Endothelial cell of umbilical vein (primary cell): ENCODE data around the gene KRT76. TPM values are rescaled to one million over a fixed set of nuclear protein-coding genes. Genes with fewer than 3 reads are reported as not detected.

ENCODE experiments used
- BruUV-seq: library from RNA; stranded (reverse); fragments of 400-500 nt; replicated peaks from 2 replicates; lab custom pipeline; 2021; lab: Mats Ljungman, UMichigan
- CTCF ChIA-PET: fragments of 300-600, 350-600 bp; sonication (Branson Sonifier 250); formaldehyde crosslinking; loops from one replicate; lab custom pipeline; 2021; ENCODE audit warnings: antibody characterized with exemption, inconsistent platforms; lab: Charles Lee
- POLR2A ChIA-PET: fragments of 300-600, 350-600 bp; sonication (Branson Sonifier 250); formaldehyde crosslinking; loops from one replicate; lab custom pipeline; 2021; ENCODE audit warnings: antibody characterized with exemption, inconsistent platforms; lab: Charles Lee
- DNase-seq: peaks from one replicate; pipeline ENCODE4 v3.0.0-alpha.2; 2011; ENCODE audit warnings: low read depth, low spot score
- FAIRE-seq: peaks from 2 replicates; lab custom pipeline; 2011; peaks lifted over from hg19 to GRCh38; lab: Jason Lieb, UNC
- H2AFZ ChIP-seq: 2 replicates; pipeline ENCODE4 v1.6.0; 2012; ENCODE audit warnings: low read depth, low read length, control low read depth, inconsistent platforms
- H3K27ac ChIP-seq: 2 replicates; pipeline ENCODE4 v1.5.1; 2011; ENCODE audit warnings: low read depth, mild to moderate bottlenecking, control low read depth, low read length, moderate library complexity; ENCODE audit not compliant: insufficient read depth
- H3K27me3 ChIP-seq, 2 experiments: 2 replicates each; pipeline versions ENCODE4 v1.6.0 to v1.6.1; 2011; ENCODE audit warnings: low read length in 2 of 2, mixed read lengths in 1 of 2; ENCODE audit not compliant: control insufficient read depth in 2 of 2, insufficient read depth in 2 of 2
- H3K36me3 ChIP-seq, 2 experiments: 2 replicates in 1 of 2; 3 replicates in 1 of 2; pipeline ENCODE4 v1.5.1; 2011; ENCODE audit warnings: low read length in 2 of 2, mild to moderate bottlenecking in 1 of 2, moderate library complexity in 1 of 2; ENCODE audit not compliant: control insufficient read depth in 2 of 2, insufficient read depth in 2 of 2; ENCODE audit errors: extremely low read depth in 1 of 2
- H3K4me1 ChIP-seq: 3 replicates; pipeline ENCODE4 v1.5.1; 2011; ENCODE audit warnings: mild to moderate bottlenecking, low read length; ENCODE audit not compliant: control insufficient read depth, insufficient read depth; ENCODE audit errors: extremely low read depth
- H3K4me2 ChIP-seq: 2 replicates; pipeline ENCODE4 v1.6.1; 2011; ENCODE audit warnings: low read length, control low read depth, mixed read lengths; ENCODE audit not compliant: insufficient read depth
- H3K4me3 ChIP-seq, 3 experiments: fragments of 200-600 bp in 1 of 3; sonication (generic), shearing (Covaris generic) in 1 of 3; replicated peaks in 1 of 3; 2 replicates each; pipeline ENCODE4 v1.5.1; 2011 to 2016; ENCODE audit warnings: control low read depth in 3 of 3, low read length in 3 of 3, mild to moderate bottlenecking in 2 of 3, inconsistent platforms in 1 of 3, low read depth in 1 of 3, moderate library complexity in 1 of 3; ENCODE audit not compliant: insufficient read depth in 1 of 3
- H3K79me2 ChIP-seq: 2 replicates; pipeline ENCODE4 v1.6.0; 2012; ENCODE audit warnings: low read length, inconsistent platforms; ENCODE audit not compliant: control insufficient read depth, insufficient read depth
- H3K9ac ChIP-seq: replicated peaks from 2 replicates; pipeline ENCODE3; 2011; ENCODE audit warnings: low read length, control low read depth; ENCODE audit not compliant: insufficient read depth; ENCODE audit errors: extremely low read depth
- H3K9me1 ChIP-seq: replicated peaks from 3 replicates; pipeline ENCODE4 v1.6.0; 2011; ENCODE audit warnings: mild to moderate bottlenecking, low read length; ENCODE audit not compliant: control insufficient read depth, insufficient read depth; ENCODE audit errors: extremely low read depth
- H3K9me3 ChIP-seq: replicated peaks from 2 replicates; pipeline ENCODE4 v1.5.1; 2012; ENCODE audit warnings: low read length, inconsistent platforms; ENCODE audit not compliant: control insufficient read depth, insufficient read depth
- H4K20me1 ChIP-seq: replicated peaks from 2 replicates; pipeline ENCODE3; 2011; ENCODE audit warnings: mild to moderate bottlenecking, low read length; ENCODE audit not compliant: control insufficient read depth, insufficient read depth; ENCODE audit errors: extremely low read depth
- EZH2 ChIP-seq: IDR thresholded peaks from 2 replicates; pipeline ENCODE4 v1.6.1; 2012; ENCODE audit warnings: borderline replicate concordance, low read depth, mild to moderate bottlenecking, moderate library complexity, low read length, inconsistent platforms; ENCODE audit not compliant: severe bottlenecking
- FOS ChIP-seq: IDR thresholded peaks from 2 replicates; pipeline ENCODE4 v1.6.1; 2011; ENCODE audit warnings: mild to moderate bottlenecking, low read length, moderate library complexity, borderline replicate concordance; ENCODE audit not compliant: insufficient read depth
- GATA2 ChIP-seq: IDR thresholded peaks from 2 replicates; pipeline ENCODE4 v1.7.0; 2011; ENCODE audit warnings: low read depth, mild to moderate bottlenecking, moderate library complexity, mixed read lengths, low read length; ENCODE audit not compliant: insufficient read length, insufficient read depth
- JUN ChIP-seq: IDR thresholded peaks from 2 replicates; pipeline ENCODE4 v1.6.1; 2011; ENCODE audit warnings: borderline replicate concordance, low read depth; ENCODE audit not compliant: insufficient read length, insufficient read depth
- MYC ChIP-seq: IDR thresholded peaks from one replicate; pipeline ENCODE4 v1.6.1; 2011; ENCODE audit warnings: mild to moderate bottlenecking, low read depth, low read length
- POLR2A ChIP-seq: IDR thresholded peaks from 2 replicates; pipeline ENCODE4 v1.6.1; 2012; ENCODE audit warnings: low read depth, mild to moderate bottlenecking, control low read depth, low read length
- POLR2AphosphoS5 ChIP-seq: IDR thresholded peaks from 2 replicates; pipeline ENCODE4 v1.6.1; 2012; ENCODE audit warnings: low read depth, mild to moderate bottlenecking, control low read depth, low read length, moderate library complexity; ENCODE audit not compliant: insufficient read depth
- dilution Hi-C: fragments of 300-500 bp; cut with MboI; formaldehyde crosslinking; loops from one replicate; pipeline ENCODE4 v1.15.0; 2019; ENCODE audit warnings: low sequenced_read_pairs; ENCODE audit not compliant: extremely low pct_ligation_motif_present
- intact Hi-C: fragments of 100-400 bp; cut with micrococcal nuclease; formaldehyde crosslinking; loops from one replicate; pipeline ENCODE4 v1.10.0; 2022
- polyA plus RNA-seq, 4 experiments: library from polyadenylated mRNA; depleted of rRNA in 3 of 4; stranded (reverse) in 3 of 4; unstranded in 1 of 4; fragments of >200 nt; gene quantifications; 2 replicates each; pipeline versions ENCODE4 v1.2.1 to v1.2.3, GENCODE V29; 2011 to 2012; ENCODE audit warnings: missing spikeins in 1 of 4
- total RNA-seq: library from RNA; stranded (reverse); gene quantifications from 2 replicates; pipeline ENCODE4 v1.2.3, GENCODE V29; 2021
- TF ChIP-seq, protein P1 (sequence below): IDR thresholded peaks from 2 replicates; pipeline ENCODE4 v1.6.1; 2011; ENCODE audit not compliant: insufficient read depth, insufficient read length
- TF ChIP-seq, protein P2 (sequence below), 2 donors: IDR thresholded peaks; 1 replicate in 1 of 2; 2 replicates in 1 of 2; pipeline ENCODE4 v1.5.1; 2011; ENCODE audit warnings: low read length in 2 of 2, mild to moderate bottlenecking in 2 of 2, moderate library complexity in 2 of 2, control low read depth in 1 of 2, inconsistent platforms in 1 of 2, low read depth in 1 of 2; ENCODE audit not compliant: insufficient read depth in 1 of 2; ENCODE audit errors: extremely low read depth in 1 of 2

Gene KRT76
- total and polyA plus RNA-seq, 2 donors (not counting 3 experiments of a cell fraction or from before 2014, with no cell fraction given): not detected

DNA sequence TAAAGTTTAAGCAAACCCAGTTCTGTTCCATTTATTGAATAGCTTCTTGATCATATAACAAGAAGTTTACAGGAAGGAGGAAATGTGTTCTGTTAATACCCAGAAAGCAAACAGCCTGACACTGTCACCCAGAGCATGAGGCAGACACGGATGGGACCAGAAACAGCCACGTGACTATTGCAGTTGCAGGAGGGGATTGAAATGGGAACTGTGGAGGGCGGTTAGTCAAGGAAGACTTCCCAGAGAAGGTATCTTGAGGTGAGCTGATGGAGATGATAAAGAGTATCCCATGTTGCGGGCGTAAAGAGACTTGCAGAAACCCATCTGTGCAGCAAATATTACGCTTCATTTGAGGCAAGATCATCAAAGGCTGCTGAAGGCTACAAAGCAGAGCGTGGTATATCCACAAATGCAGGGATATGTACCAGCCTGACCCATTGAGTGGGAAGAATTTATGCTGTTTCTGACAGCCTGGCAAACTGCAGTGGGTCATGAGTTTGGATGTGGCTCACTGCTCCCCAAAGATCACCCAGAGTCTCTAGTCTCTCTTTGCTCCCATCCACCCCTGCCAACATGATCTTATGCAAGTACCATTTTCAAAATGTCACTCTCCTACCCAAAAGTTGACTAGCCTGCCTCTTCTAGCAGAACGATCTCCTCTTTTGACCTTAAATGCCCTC is 20.7 kb downstream of the KRT76 start:
- intact Hi-C loops: no loop called here
- ChIA-PET POLR2A (no interaction called here), CTCF (no interaction called here)
- no peaks in the 10 kb centered on the region for H3K36me3 ChIP-seq
- H3K9me3 ChIP-seq: no peaks in the 10 kb centered on the region
- H3K27me3 ChIP-seq: peaks cover 0 to 4% of the 10 kb centered on the region in 2 experiments
- TF ChIP-seq POLR2A: no peak
- TF ChIP-seq FOS: no peak
- TF ChIP-seq, protein P1, sequence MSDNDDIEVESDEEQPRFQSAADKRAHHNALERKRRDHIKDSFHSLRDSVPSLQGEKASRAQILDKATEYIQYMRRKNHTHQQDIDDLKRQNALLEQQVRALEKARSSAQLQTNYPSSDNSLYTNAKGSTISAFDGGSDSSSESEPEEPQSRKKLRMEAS: no peak
- no peak for TF ChIP-seq GATA2
- TF ChIP-seq, protein P2, sequence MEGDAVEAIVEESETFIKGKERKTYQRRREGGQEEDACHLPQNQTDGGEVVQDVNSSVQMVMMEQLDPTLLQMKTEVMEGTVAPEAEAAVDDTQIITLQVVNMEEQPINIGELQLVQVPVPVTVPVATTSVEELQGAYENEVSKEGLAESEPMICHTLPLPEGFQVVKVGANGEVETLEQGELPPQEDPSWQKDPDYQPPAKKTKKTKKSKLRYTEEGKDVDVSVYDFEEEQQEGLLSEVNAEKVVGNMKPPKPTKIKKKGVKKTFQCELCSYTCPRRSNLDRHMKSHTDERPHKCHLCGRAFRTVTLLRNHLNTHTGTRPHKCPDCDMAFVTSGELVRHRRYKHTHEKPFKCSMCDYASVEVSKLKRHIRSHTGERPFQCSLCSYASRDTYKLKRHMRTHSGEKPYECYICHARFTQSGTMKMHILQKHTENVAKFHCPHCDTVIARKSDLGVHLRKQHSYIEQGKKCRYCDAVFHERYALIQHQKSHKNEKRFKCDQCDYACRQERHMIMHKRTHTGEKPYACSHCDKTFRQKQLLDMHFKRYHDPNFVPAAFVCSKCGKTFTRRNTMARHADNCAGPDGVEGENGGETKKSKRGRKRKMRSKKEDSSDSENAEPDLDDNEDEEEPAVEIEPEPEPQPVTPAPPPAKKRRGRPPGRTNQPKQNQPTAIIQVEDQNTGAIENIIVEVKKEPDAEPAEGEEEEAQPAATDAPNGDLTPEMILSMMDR (IDR thresholded peaks at IDR 0.05; ENCODE audit: extremely low read depth in 1 of 2, insufficient read depth in 1 of 2, low read depth in 1 of 2, low read length in 2 of 2): no peak
- TF ChIP-seq EZH2: no peak
- no peak for TF ChIP-seq JUN
- TF ChIP-seq POLR2AphosphoS5: no peak
- no peak for TF ChIP-seq MYC
- H3K4me3 ChIP-seq: no peak overlapping the region
- no peaks in the 10 kb centered on the region for H3K79me2 ChIP-seq
- no peak for DNase-seq
- no peaks in the 10 kb centered on the region for H3K9me1 ChIP-seq
- no peaks in the 10 kb centered on the region for H3K4me1 ChIP-seq
- no peak for FAIRE-seq
- no peak overlapping the region for H3K27ac ChIP-seq
- H3K9ac ChIP-seq: no peak overlapping the region
- H2AFZ ChIP-seq: no peak overlapping the region
- no peak overlapping the region for H3K4me2 ChIP-seq
- dilution Hi-C loops: no loop called here
- H4K20me1 ChIP-seq: no peaks in the 10 kb centered on the region
- no TSS peak for BruUV-seq
